WTC11 (cell line): Measurements from ENCODE around the gene CTCF.

ENCODE experiments used
- CREB1 ChIP-seq: sonication (generic); formaldehyde crosslinking; IDR thresholded peaks from 2 replicates; pipeline ENCODE4 v1.8.0; 2023; ENCODE audit warnings: mild to moderate bottlenecking, missing genetic modification reagents
- ETV6 ChIP-seq: sonication (generic); formaldehyde crosslinking; IDR thresholded peaks from 2 replicates; pipeline ENCODE4 v1.8.1; 2022; ENCODE audit warnings: mild to moderate bottlenecking, missing genetic modification reagents
- GABPB1 ChIP-seq: sonication (generic); formaldehyde crosslinking; IDR thresholded peaks from 2 replicates; pipeline ENCODE4 v1.8.1; 2023; ENCODE audit warnings: mild to moderate bottlenecking, missing genetic modification reagents
- NFYB ChIP-seq: sonication (generic); formaldehyde crosslinking; conservative IDR thresholded peaks from 2 replicates; pipeline ENCODE4 v1.8.0; 2022; ENCODE audit warnings: low read depth, missing genetic modification reagents
- NR3C1 ChIP-seq: sonication (generic); formaldehyde crosslinking; conservative IDR thresholded peaks from 2 replicates; pipeline ENCODE4 v1.8.1; 2023; ENCODE audit warnings: low read depth, mild to moderate bottlenecking, missing genetic modification reagents
- SMAD4 ChIP-seq: sonication (generic); formaldehyde crosslinking; IDR thresholded peaks from 2 replicates; pipeline ENCODE4 v1.8.0; 2022; ENCODE audit warnings: mild to moderate bottlenecking, missing genetic modification reagents
- TP53 ChIP-seq: sonication (generic); formaldehyde crosslinking; IDR thresholded peaks from 2 replicates; pipeline ENCODE4 v1.8.1; 2023; ENCODE audit warnings: mild to moderate bottlenecking, missing genetic modification reagents
- ZNF121 ChIP-seq: sonication (generic); formaldehyde crosslinking; IDR thresholded peaks from 2 replicates; pipeline ENCODE4 v1.8.0; 2023; ENCODE audit warnings: missing genetic modification reagents
- ZNF232 ChIP-seq: sonication (generic); formaldehyde crosslinking; IDR thresholded peaks from 2 replicates; pipeline ENCODE4 v1.8.0; 2022; ENCODE audit warnings: mild to moderate bottlenecking, missing genetic modification reagents
- ZNF423 ChIP-seq: fragments of 250-450 bp; sonication (Bioruptor Pico); IDR thresholded peaks from 2 replicates; pipeline ENCODE4 v2.1.2; 2022; ENCODE audit warnings: mild to moderate bottlenecking, moderate library complexity
- ZNF671 ChIP-seq: fragments of 250-450 bp; sonication (Bioruptor Pico); IDR thresholded peaks from 2 replicates; pipeline ENCODE4 v1.8.0; 2021; ENCODE audit warnings: mild to moderate bottlenecking
- TF ChIP-seq, protein P1 (sequence below): sonication (generic); formaldehyde crosslinking; IDR thresholded peaks from 2 replicates; pipeline ENCODE4 v1.8.0; 2023; ENCODE audit warnings: missing genetic modification reagents
- TF ChIP-seq, protein P2 (sequence below): fragments of 200-600 bp; IDR thresholded peaks from 2 replicates; pipeline ENCODE4 v1.8.0; 2022; ENCODE audit warnings: antibody characterized with exemption
- TF ChIP-seq, protein P3 (sequence below): sonication (generic); formaldehyde crosslinking; IDR thresholded peaks from 2 replicates; pipeline ENCODE4 v1.8.1; 2022; ENCODE audit warnings: low read depth, missing genetic modification reagents, borderline replicate concordance

DNA sequence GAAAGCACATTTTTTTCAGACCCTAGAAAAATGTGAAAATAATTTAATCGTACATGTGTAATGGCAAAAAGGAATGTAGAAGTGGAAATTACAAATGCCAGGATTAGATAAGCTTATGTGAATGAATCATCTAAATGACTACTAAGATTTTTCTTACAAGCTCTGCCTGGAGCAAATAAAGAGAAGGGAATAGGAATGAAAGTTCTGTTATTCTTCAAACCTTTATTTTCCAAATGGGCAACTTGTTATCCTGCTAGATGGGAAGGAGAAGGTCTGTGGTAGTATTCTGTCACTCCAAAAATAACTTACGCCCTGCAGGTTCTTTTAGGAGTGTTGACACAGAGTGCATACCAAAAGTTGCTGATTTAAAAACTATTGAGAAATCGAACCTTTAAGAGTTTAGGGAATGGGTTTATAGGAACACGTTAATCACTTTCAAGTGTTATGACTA lies 9.7 kb downstream of the CTCF start:
- TF ChIP-seq ZNF232 (CRISPR knock-in tag) (no peak), TP53 (CRISPR knock-in tag) (no peak), ETV6 (CRISPR knock-in tag) (no peak), NR3C1 (CRISPR knock-in tag) (no peak), ZNF671 (CRISPR knock-in tag) (no peak), GABPB1 (no peak), ZNF121 (no peak), SMAD4 (CRISPR knock-in tag) (no peak), NFYB (CRISPR knock-in tag) (no peak), CREB1 (CRISPR knock-in tag) (no peak), ZNF423 (CRISPR knock-in tag) (no peak)
- TF ChIP-seq, protein P1, sequence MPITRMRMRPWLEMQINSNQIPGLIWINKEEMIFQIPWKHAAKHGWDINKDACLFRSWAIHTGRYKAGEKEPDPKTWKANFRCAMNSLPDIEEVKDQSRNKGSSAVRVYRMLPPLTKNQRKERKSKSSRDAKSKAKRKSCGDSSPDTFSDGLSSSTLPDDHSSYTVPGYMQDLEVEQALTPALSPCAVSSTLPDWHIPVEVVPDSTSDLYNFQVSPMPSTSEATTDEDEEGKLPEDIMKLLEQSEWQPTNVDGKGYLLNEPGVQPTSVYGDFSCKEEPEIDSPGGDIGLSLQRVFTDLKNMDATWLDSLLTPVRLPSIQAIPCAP (CRISPR knock-in tag), result no peak
- TF ChIP-seq, protein P2, sequence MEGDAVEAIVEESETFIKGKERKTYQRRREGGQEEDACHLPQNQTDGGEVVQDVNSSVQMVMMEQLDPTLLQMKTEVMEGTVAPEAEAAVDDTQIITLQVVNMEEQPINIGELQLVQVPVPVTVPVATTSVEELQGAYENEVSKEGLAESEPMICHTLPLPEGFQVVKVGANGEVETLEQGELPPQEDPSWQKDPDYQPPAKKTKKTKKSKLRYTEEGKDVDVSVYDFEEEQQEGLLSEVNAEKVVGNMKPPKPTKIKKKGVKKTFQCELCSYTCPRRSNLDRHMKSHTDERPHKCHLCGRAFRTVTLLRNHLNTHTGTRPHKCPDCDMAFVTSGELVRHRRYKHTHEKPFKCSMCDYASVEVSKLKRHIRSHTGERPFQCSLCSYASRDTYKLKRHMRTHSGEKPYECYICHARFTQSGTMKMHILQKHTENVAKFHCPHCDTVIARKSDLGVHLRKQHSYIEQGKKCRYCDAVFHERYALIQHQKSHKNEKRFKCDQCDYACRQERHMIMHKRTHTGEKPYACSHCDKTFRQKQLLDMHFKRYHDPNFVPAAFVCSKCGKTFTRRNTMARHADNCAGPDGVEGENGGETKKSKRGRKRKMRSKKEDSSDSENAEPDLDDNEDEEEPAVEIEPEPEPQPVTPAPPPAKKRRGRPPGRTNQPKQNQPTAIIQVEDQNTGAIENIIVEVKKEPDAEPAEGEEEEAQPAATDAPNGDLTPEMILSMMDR, result no peak
- TF ChIP-seq, protein P3, sequence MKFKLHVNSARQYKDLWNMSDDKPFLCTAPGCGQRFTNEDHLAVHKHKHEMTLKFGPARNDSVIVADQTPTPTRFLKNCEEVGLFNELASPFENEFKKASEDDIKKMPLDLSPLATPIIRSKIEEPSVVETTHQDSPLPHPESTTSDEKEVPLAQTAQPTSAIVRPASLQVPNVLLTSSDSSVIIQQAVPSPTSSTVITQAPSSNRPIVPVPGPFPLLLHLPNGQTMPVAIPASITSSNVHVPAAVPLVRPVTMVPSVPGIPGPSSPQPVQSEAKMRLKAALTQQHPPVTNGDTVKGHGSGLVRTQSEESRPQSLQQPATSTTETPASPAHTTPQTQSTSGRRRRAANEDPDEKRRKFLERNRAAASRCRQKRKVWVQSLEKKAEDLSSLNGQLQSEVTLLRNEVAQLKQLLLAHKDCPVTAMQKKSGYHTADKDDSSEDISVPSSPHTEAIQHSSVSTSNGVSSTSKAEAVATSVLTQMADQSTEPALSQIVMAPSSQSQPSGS (CRISPR knock-in tag), result no peak
